Activated CD4-positive, alpha-beta T cell treated with anti-CD3 and anti-CD28 coated beads, Interleukin-2, Interleukin-4, amounts not matched to agents 100 ng/mL and 50 ng/mL, durations not matched to agents 16 hours and 8 hours (primary cell): Measurements from ENCODE around the gene SLC35E2B.

Experiments used
- DNase-seq: peaks from one replicate; pipeline ENCODE4 v3.0.0-alpha.2; 2020; ENCODE audit warnings: low spot score

SLC35E2B gene

GRCh38 chr1:1623631-1624442, 68.8 kb downstream of the SLC35E2B start:
- DNase-seq = no peak

- DNase-seq = no peak
These were observed 69.4 kb downstream of the SLC35E2B start for GRCh38 chr1:1623181-1623630.

GRCh38 chr1:1622788-1623094, 69.9 kb downstream of the SLC35E2B start:
- DNase-seq = no peak

GRCh38 chr1:1622010-1622787, 70.4 kb downstream of the SLC35E2B start:
- DNase-seq = no peak

- no peak for DNase-seq
These were observed 71.2 kb downstream of the SLC35E2B start for GRCh38 chr1:1621173-1622009.

GRCh38 chr1:1620433-1621139, 72.0 kb downstream of the SLC35E2B start:
- no peak for DNase-seq

- DNase-seq = no peak
These were observed 72.7 kb downstream of the SLC35E2B start for GRCh38 chr1:1619917-1620361.

GRCh38 chr1:1618396-1619068, 74.1 kb downstream of the SLC35E2B start:
- DNase-seq = no peak

- DNase-seq = no peak
These were observed 74.7 kb downstream of the SLC35E2B start for GRCh38 chr1:1617925-1618324.

- no peak for DNase-seq
These were observed 75.1 kb downstream of the SLC35E2B start for GRCh38 chr1:1617516-1617915.

GRCh38 chr1:1616838-1617237, 75.8 kb downstream of the SLC35E2B start:
- DNase-seq = no peak

GRCh38 chr1:1616045-1616790, 76.4 kb downstream of the SLC35E2B start:
- peak; percentile 18 for DNase-seq

GRCh38 chr1:1615256-1616044, 77.1 kb downstream of the SLC35E2B start, which contains the start of gene MIB2:
MIB2 (plus strand) TSS chr1:1615500; CDS start chr1:1623453, 7,953 bp downstream.
- DNase-seq = peak; percentile 99

GRCh38 chr1:1614954-1615255, 77.7 kb downstream of the SLC35E2B start:
- no peak for DNase-seq

GRCh38 chr1:1614204-1614953, 78.2 kb downstream of the SLC35E2B start:
- peak; percentile 46 for DNase-seq

GRCh38 chr1:1613509-1614082, 79.0 kb downstream of the SLC35E2B start:
- no peak for DNase-seq

- DNase-seq = no peak
These were observed 80.5 kb downstream of the SLC35E2B start for GRCh38 chr1:1612104-1612400.

GRCh38 chr1:1610796-1611195, 81.8 kb downstream of the SLC35E2B start:
- DNase-seq = no peak
